GM19328 (cell line): ENCODE results near the gene ADAMTSL2.

Source experiments
- ATAC-seq: cut with Tn5 transposase; IDR thresholded peaks from one replicate; pipeline ENCODE4 v1.9.1; 2021; ENCODE audit warnings: mild to moderate bottlenecking, moderate library complexity; ENCODE audit not compliant: unreplicated experiment

ADAMTSL2 gene

GRCh38 chr9:133571896-133572595, 37.5 kb downstream of the ADAMTSL2 start:
- ATAC-seq: no peak

DNA sequence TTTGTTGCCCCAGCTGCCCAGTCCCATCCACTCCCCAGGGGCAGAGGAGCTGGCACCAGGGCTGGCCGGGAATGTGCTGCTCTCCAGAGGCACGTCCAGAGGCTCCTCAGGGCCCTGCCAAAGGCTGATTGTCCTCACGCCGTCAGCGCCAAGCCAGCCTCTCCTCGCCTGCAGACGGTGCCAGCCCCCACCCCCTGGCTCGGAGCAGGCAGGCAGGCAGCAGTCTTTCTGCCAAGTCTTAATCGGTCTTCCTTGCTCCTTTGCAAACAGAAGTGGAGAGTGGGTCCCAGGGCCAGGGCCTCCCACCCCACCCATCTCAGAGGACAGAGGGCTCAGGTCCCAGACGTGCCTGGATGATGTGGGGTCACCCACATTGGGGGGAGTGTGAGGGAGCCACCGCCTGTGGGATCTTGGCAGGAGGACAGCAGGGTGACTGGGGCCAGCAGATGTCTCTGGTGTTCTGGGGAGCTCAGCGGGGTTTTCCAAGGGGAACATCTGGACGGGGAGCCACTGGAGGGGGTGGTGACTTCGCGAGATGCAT, 38.4 kb downstream of the ADAMTSL2 start:
- ATAC-seq: no peak

GRCh38 chr9:133573791-133574515, 39.4 kb downstream of the ADAMTSL2 start:
- ATAC-seq: no peak

DNA sequence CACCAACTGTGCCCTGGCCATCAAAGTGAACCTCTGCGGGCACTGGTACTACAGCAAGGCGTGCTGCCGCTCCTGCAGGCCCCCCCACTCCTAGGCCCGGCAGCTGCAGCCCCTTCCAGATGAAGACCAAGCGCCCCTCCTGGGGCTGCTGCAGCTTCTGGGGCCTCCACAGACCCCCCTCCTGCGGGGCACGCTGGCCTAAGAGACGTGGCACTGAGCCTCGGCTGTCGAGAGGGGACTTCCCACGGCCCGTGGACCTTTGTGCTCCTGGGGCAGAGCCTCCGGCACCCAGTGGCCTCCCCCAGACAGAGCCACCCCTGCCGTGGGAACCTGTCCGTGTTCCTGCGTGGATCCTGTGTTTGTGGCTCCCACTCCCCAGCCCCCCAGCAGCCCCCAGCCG, 40.3 kb downstream of the ADAMTSL2 start:
- no peak for ATAC-seq

DNA sequence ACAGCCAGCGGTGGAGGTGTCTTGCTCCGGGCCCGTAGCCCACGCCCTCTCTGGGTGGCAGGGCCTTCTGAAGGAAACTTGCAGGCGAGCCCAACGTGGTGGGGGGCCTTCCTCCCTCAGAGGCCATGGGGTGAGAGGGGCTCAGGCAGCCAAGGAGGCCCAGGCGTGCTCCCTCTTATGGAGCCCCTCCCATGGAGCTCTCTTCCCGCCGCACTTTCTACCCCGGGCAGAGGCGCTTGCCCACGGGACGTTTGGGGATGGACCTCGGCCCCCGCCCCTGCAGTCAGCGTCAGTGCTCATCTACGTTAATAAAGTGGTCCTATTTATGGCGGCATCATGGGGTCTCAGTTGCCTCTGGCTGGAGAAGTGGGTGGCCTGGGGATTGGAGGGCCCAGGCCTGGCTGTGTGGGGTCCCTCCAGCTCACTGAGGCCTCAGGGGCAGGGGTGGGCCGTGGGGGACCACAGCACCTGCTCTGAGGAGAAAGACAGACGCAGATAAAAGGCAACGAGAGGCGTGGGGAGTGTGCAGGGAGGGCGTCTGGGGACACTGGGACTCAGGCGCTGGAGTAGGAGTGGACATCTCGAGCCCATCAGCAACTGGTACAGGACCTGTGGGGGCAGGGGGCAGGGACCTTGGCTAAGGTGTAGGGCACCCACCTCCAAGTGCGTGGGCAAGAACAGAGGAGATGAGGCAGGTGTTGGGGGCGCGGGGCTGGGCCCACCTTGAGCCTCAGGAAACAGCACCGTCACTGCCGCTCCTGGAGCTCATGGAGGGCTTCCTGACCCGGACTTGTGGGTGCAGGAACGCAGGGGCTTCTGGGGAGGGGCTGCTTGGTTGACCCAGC, 40.9 kb downstream of the ADAMTSL2 start:
- no peak for ATAC-seq

DNA sequence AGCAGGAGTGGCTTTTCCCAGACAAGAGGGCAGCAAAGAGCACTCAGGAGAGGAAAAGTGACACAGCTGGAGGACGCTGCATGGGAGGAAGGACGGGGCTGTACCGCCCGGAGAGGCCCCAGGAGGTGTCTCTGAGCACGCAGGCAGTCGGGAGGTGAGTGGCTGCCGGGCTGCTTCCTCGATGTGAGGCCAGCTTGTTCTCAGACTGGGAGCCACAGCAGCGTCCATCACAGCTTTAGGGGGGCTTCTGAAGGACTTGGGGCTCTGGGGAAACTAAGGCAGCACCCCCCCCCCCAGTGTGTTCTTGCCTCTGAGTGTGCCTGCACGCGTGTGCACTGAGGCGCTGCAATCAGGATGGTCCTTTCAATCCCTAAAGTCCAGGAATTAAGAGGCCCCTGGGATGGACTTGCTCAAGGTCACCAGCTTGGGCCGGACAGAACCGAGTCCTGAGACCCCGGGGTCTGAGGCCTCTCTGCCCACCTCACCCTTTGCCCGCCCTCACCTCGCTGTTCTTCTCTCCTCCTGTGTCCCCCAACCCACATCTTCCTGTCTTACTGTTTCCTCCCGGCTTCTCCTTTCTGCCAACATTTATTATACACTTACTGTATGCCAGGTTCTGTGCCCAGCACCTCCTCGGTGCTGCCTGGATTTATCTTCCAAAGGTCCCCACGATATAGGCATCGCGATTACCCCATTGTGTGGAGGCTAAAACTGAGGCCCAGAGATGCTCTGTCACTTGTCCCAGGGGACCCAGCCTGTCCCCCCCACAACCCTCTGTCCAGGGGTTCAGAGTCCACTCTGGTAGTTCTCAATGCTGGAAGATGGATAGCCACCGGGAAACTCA, 41.7 kb downstream of the ADAMTSL2 start:
- ATAC-seq: no peak

GRCh38 chr9:133576875-133577736, 42.6 kb downstream of the ADAMTSL2 start:
- no peak for ATAC-seq

DNA sequence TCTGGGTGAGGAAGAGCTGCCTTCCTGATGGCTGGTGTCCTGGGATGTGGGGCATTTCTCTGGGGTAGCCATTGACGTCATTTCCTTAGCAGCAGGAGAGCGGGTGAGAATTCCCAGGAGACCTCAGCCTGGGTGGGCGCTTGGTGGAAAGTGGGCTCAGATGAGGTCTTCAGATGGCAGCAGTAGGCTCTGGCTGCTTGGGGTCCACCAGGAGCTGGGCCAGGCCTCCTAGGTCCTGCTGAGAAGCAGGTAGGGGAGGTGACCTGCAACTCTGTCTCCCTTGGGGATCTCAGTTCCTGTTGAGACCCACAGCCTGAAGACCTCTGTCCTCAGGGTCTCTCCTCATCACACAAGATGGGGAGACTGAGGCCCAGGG, 43.2 kb downstream of the ADAMTSL2 start:
- ATAC-seq: no peak

GRCh38 chr9:133578524-133579441, 44.3 kb downstream of the ADAMTSL2 start:
- ATAC-seq: no peak

DNA sequence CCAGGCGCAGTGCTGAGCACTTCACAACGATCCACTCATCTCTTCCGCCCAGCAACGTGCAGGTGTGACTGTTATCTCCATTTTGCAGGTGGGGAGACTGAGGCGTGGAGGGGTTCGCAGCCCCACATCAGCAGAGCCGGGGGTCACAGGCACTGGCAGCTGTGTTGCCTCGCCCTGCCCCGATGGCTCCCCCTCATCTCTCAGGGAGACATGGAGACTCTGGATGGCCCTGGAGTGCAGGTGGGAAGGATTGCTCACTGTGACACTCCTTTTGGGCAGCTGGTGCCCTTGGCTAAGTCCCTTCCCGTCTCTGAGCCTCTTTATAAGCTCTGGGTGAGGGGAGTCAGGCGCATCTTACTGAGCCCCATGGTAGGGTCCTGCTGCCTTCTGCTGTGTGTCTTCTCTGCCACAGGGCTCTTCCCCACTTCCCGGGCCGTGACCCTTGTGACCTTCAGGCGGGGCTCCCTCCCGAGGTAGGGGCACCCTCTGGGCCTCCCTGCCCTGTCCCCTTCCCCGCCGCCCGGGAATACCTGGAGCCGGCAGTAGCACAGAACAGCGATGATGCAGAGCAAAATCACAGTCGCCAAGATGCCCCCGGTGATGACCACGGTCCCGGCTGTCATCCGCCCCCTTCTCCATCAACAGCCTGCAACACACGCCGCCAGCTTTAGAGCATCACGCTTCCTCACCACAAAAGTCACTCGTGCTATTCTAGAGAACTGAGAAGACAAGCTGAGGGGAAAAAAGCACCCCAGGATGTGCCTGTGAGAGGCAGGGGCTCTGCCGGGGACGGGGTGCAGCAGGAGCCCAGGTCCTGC, 45.3 kb downstream of the ADAMTSL2 start:
- ATAC-seq: no peak

- no peak for ATAC-seq
Measured at GRCh38 chr9:133580419-133580738, 45.9 kb downstream of the ADAMTSL2 start.

GRCh38 chr9:133581011-133581410, 46.5 kb downstream of the ADAMTSL2 start:
- no peak for ATAC-seq

DNA sequence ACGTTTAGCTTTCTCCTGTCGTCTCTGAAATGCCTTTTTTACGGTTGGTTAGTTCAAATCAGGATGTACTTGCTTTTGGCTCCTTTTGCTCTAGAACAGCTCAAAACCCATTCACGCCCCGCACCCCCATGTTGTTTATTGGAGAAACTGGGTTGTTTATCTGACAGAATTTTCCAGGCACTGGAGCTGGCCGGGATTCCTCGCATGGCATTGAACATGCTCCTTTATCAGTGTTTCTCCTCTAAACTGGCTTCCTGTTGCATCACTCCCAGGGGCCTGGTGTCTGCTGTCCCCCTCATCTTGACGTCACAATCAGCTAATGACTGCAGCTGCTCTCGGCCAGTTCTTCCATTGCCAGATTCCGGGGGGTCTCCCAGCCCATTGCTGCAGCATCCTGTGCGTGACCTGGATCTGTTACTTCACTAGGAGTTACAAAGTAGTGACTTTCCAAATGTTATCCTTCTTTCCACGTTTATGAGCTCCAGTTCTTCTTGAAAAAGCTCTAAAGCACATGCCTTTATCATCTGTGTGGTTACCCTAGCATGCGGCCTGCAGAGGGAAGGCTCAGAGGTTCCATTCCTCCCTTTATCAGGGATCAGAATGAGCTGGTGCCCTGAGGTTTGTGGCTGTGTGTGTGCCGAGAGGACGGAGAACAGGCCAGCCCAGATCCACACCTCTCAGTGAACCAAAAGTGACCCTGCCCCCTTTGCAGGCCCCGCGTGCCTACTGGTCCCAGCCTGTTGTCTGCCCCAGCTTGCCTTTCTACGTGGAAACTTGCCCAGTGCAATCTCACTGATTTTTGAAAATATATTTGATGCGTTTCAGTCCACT, 47.2 kb downstream of the ADAMTSL2 start:
- no peak for ATAC-seq

- ATAC-seq: no peak
Measured at GRCh38 chr9:133582501-133583045, 48.1 kb downstream of the ADAMTSL2 start.

- ATAC-seq: no peak
Measured at GRCh38 chr9:133583111-133583510, 48.6 kb downstream of the ADAMTSL2 start.

GRCh38 chr9:133583586-133583985, 49.1 kb downstream of the ADAMTSL2 start:
- ATAC-seq: no peak

- ATAC-seq: no peak
Measured at GRCh38 chr9:133584167-133584558, 49.7 kb downstream of the ADAMTSL2 start.
